ENCODE data around the gene VWF. TPM values are rescaled to one million over a fixed set of nuclear protein-coding genes. Genes with fewer than 3 reads are reported as not detected.

Gene VWF
- total RNA-seq, 1 donor, result 13.5 TPM

DNA sequence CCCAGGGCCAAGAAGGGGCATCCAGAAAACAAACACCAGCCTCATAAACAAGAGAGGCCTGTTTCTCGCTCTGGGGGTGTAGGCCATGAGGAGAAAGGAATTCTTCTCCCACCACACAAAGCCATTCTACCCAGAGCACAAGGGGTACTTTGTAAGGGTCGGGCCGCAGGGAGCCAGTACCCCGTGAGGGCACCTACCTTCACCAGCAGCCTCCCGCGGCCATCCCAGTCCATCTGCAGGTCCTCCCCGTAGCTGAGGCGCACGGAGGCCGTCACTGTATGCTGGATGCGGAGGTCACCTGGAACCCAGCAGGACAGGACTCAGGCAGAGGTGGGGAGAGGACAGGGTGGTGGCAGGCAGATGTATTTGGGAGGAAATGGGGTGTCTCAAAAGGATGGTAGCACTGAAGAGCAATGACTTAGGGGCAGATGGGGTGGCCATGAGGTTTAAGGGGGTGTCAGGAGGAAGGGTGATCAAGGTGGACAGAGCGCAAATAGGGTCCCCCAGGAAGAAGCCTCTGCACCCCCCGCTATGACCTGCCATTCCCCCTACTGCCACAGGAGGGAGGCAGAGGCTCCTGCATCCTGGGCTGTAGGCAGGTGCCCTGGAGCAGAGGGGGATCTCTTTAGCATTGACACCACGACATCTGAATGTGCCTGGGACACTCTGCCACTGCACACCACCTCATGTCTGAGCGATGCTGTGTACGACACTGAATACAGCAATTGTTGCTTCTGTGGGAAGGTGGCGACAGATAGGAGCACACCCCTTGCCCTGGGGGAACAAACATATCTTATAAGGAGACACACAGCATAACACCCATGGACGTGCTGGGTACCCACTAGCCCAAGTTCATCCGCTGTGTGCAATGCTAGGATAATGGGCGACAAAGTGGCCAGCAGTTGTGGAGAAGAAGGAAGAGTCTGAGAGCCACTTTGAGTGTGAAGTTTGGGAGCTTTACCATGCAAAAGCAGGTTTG, 61.4 kb downstream of the VWF start:
- DNase-seq (ENCODE audit: low read depth in 2 of 3, low spot score in 2 of 3), result peak; percentile 26 to 77 (median 66)

DNA sequence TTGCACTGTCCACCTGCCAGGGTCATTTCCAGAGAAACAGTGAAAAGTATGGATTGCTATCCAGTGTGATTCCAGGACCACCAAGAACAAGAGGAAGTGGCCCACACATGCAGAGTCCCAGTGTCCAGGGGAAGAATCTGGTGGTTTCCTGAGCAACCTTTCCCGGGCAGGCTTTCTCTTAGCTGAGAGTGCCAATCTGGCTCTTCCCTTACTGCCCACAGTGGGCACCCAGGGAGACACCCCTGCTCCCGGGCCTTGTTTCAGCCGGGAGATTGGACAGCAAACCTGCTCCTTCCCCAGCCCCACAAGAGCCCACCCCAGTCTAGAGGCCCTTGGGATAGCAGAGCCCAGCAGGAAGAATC, 62.1 kb downstream of the VWF start:
- DNase-seq (ENCODE audit: low read depth in 2 of 3, low spot score in 2 of 3), result no peak

GRCh38 chr12:6061660-6062059, 62.8 kb downstream of the VWF start:
- DNase-seq (ENCODE audit: low read depth in 2 of 3, low spot score in 2 of 3), result no peak

GRCh38 chr12:6059860-6060565, 64.5 kb downstream of the VWF start:
- DNase-seq (ENCODE audit: low read depth in 2 of 3, low spot score in 2 of 3), result no peak

DNA sequence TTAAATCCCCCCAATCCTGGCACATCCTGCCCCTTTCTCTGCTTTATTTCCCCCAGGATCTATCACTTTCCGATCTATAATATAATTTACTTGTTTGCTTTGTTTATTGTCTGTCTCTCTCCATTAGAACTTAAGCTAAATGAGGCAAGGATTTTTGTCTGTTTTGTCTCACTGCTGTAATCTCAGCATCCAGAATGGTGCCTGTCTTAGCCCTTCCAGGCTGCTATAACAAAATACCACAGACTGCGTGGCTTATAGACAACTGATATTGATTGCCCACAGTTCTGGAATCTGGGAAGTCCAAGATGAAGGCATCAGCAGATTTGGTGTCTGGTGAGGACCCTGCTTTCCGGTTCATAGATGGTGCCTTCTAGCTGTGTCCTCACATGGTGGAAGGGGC, 65.2 kb downstream of the VWF start:
- DNase-seq (ENCODE audit: low read depth in 2 of 3, low spot score in 2 of 3), result no peak

DNA sequence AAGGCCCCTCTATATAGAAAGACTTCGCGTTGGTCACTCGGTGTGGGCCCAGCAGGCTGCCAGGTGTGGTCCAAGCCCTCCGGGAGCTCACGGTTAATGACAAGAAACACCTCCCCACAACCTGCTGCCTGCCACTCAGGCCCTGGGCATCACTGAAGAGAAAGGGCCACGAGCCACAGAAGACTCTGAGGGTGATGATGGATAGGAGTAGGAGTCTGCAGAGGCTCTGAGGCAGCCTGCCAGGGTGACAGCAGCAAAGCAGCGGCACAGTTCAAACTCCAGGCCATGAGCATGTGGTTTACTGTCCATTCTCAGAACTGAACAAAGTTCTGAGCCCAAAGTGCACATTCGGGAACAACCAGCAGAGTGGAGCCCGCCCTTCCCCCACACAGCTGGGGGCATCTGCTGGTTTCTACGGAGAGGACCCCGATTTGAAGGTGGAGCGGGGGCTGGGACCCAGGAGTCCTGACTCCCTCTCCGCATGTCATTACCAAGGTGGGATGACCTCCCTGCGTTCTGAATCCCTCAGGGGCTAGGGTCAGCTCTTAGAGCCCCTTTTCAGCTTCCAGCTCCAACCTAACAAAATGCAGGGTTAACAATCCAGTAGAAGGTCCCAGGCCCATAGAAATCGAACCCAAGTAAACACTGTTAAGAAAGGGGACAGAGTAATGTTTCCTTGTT, 65.8 kb downstream of the VWF start:
- DNase-seq (ENCODE audit: low read depth in 2 of 3, low spot score in 2 of 3), result no peak

DNA sequence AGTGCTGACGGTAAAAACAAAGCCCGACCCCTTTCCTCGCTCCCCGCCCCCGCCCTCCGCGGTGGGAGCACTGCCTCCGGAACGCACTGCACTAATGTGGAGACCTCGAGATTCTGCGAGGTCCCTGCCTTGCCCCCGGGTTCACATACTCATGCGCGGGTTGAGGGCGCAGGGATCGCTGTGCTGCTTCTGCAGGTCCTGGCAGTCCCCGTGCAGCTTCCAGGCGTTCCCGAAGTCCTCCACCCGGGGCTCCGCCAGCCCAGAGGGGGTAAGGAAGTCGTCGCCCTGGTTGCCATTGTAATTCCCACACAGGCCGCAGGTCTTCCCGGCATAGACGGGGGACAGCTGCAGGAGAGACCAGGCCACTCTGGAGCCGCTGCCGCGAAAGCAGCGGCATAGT, 66.8 kb downstream of the VWF start:
- no peak for DNase-seq (ENCODE audit: low read depth in 2 of 3, low spot score in 2 of 3)

DNA sequence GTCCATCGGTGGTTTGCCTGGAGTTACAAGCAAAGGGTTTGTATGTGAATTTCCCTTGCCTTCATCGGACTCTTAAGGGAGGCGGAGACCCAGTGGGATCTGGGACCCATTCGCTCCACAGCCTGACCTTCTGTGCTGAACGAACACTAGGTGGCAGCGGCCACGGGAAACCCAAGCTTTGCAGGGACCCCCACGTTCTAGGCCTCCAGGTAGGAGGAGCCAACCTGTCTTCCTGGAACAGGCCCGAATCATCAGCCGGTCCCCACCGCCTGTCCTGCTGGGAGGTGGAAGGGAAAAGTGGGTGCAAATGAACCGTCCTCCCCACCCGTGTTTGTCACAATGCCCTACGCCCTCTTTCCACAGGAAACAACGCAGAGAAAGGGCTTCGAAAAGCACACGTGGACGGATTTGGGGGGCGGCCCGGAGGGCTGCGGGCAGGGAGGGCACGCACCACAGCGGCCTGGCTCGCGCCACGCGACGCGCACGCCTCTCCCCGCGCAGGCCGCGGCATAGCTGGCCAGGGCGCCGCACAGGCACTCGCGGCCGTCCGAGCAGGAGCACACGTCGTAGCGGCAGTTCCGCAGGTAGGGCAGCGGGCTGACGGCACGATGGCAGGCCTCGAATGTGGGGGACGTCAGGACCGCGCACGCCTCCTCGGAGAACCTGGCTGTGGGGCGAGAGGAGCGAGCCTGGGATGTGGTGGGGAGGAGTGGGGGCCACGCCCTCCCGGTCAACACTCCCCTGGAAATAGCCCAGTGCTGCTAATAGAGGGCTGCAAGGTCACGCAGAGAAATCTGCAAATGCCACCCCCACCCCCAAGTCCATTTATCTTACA, 67.8 kb downstream of the VWF start:
- peak in 2 of 3 donors; percentile 69 to 75 for DNase-seq (ENCODE audit: low read depth in 2 of 3, low spot score in 2 of 3)

GRCh38 chr12:6053541-6053940, 70.9 kb downstream of the VWF start:
- no peak for DNase-seq (ENCODE audit: low read depth in 2 of 3, low spot score in 2 of 3)

DNA sequence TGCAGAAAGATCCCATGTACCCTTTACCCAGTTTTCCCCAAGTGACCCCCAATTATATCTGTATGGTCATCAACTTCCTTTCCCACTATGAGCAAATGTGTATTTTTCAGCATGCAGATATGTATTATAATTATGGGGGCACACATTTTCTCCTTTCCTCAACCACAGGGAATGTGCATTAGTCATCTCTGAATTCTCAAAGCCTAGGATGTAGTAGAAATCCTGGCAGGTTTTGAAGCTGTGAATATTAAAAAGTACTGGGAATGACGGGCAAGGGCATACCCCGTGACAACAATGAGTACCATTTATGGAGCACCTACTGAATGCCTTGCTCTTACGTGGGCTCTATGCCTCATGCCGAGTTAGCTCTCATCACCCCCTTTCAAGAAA, 71.5 kb downstream of the VWF start:
- no peak for DNase-seq (ENCODE audit: low read depth in 2 of 3, low spot score in 2 of 3)

DNA sequence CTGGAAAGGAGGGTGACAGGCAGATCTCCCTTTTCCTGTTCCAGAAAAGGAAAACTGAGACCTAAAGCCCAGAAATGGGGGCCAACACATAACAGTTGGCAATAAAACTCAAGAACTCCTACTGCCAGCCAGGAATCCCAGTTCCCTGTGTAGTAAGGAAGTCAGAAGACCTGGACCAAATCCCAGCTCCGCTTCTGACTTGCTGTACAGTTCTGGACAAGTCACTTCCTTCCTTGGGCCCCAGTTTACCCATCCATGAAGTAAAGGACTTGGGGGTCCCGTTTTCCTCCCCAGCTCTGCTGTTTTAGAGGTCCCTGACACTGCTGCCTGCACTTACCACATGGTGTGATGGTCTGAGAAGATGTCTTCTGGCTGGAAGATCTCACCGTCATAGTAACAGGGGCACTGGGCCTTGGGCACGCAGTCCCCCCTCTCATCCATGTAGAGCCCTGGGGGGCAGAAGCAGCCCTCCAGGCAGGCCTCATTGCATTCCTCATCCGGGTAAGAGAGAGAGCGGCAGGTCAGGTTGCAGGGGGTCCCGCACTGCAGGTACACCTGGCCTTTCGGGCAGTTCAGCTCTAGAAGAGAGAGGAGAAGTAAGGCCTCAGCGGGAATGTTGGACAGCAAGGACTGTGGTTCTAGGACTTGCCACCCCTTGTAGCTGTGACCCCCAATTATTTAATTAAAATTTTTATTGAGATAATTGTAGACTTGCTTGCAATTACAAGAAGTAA, 72.1 kb downstream of the VWF start:
- no peak for DNase-seq (ENCODE audit: low read depth in 2 of 3, low spot score in 2 of 3)

GRCh38 chr12:6049992-6050391, 74.5 kb downstream of the VWF start:
- DNase-seq (ENCODE audit: low read depth in 2 of 3, low spot score in 2 of 3), result no peak

- DNase-seq (ENCODE audit: low read depth in 2 of 3, low spot score in 2 of 3), result no peak
These were observed 74.9 kb downstream of the VWF start for GRCh38 chr12:6049587-6049986.

- no peak for DNase-seq (ENCODE audit: low read depth in 2 of 3, low spot score in 2 of 3)
These were observed 76.9 kb downstream of the VWF start for GRCh38 chr12:6047249-6048237.

DNA sequence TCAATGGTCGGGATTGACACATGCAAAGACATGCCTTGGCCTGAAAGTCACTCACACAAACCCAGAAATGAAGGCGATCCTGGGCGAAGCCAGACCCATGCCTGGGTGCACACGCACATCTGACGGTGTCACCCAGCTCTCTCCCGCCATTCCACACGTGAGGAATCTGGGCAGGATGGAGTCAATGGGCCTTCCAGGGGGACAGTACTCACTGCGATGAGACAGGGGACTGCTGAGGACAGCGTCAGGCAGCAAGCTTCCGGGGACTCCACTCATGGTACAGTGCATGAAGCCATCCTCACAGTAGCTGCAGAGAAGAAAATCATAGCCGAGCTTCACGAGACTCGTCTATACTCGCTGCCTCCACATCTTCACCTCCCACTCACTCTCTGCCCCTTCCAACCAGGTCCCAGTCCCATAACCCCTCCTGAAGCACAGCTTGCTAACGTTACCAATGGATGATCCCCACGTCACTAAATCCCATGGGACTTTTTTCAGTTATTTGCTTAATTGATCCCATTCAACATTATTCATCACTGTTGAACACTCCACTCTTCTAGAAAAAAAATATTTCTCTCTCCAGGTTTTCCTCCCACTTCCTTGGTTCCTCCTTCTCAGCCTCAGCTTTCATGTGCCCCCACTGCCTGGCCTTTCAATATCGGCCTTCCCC, 77.8 kb downstream of the VWF start:
- no peak for DNase-seq (ENCODE audit: low read depth in 2 of 3, low spot score in 2 of 3)

DNA sequence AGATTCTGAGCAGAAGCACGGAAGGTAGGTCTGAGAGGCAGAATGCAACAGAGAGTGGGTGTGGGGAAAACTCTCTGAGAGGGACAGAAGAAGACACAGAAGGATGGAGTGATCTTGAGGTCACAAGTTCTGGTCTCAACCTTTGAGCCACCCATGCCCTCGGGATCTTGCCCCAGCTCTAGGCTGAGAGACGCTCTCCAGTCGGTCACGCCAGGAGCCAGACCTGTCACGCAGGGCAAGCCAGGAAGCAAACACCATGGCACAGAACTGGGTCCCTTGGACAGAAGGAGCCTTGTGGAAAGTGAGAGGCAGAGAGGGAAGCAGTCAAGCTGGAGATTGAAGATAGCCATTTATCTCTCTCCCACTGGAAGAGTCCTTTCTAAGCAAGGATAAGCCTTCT, 79.0 kb downstream of the VWF start:
- DNase-seq (ENCODE audit: low read depth in 2 of 3, low spot score in 2 of 3), result no peak

DNA sequence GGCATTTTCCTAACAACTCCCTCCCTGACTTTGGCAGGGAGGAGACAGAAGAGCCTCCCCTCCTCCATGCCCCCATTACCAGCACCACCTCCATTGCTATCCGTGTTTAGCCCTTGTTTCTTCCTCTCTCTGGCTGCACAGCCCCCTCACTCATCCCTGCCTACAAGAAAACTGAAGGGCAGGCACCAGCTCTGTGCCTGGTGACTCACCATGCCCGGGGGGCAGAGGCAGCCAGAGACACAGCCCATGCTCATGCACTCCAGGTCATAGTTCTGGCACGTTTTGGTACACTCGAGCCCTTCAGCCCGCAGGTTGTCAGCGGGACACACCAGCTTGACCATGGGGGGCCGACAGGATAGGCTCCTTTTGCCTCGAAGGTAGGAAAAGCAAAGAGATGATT, 80.4 kb downstream of the VWF start:
- DNase-seq (ENCODE audit: low read depth in 2 of 3, low spot score in 2 of 3), result no peak

- DNase-seq (ENCODE audit: low read depth in 2 of 3, low spot score in 2 of 3), result no peak
These were observed 82.0 kb downstream of the VWF start for GRCh38 chr12:6042446-6042845.

Measured in hematopoietic multipotent progenitor cell (in vitro differentiated cells).